HEK293 (cell line): Measurements from ENCODE around the gene MRPL51.

Source experiments
- EGR2 ChIP-seq: fragments of 450-650 bp; formaldehyde crosslinking; IDR thresholded peaks from 2 replicates; pipeline ENCODE4 v1.5.1; 2016; ENCODE audit warnings: low read depth, missing biosample characterization, missing genetic modification characterization
- ELK4 ChIP-seq: IDR thresholded peaks from 2 replicates; pipeline ENCODE4 v1.6.1; 2011; ENCODE audit warnings: mild to moderate bottlenecking, low read depth, low read length, borderline replicate concordance
- GFI1B ChIP-seq: fragments of 450-650 bp; formaldehyde crosslinking; IDR thresholded peaks from 2 replicates; pipeline ENCODE4 v1.5.1; 2016; ENCODE audit warnings: missing biosample characterization, missing genetic modification characterization
- INSM2 ChIP-seq: fragments of 450-650 bp; formaldehyde crosslinking; IDR thresholded peaks from 2 replicates; pipeline ENCODE4 v1.5.1; 2016; ENCODE audit warnings: missing biosample characterization, missing genetic modification characterization
- SP7 ChIP-seq: fragments of 450-650 bp; formaldehyde crosslinking; IDR thresholded peaks from 2 replicates; pipeline ENCODE4 v1.5.1; 2016; ENCODE audit warnings: missing biosample characterization, missing genetic modification characterization
- TRIM28 ChIP-seq: IDR thresholded peaks from 2 replicates; pipeline ENCODE4 v1.6.1; 2011; ENCODE audit warnings: low read length, control low read depth, borderline replicate concordance
- ZBTB1 ChIP-seq: fragments of 450-650 bp; formaldehyde crosslinking; IDR thresholded peaks from 2 replicates; pipeline ENCODE4 v1.5.1; 2016; ENCODE audit warnings: missing biosample characterization, missing genetic modification characterization
- ZBTB11 ChIP-seq: fragments of 450-650 bp; formaldehyde crosslinking; conservative IDR thresholded peaks from 2 replicates; pipeline ENCODE4 v1.5.1; 2016; ENCODE audit warnings: low read depth, missing biosample characterization, missing genetic modification characterization
- ZBTB26 ChIP-seq: fragments of 450-650 bp; formaldehyde crosslinking; optimal IDR thresholded peaks from 2 replicates; pipeline ENCODE3; 2016; ENCODE audit warnings: missing biosample characterization, mild to moderate bottlenecking, missing genetic modification characterization
- ZNF112 ChIP-seq: fragments of 450-650 bp; formaldehyde crosslinking; IDR thresholded peaks from 2 replicates; pipeline ENCODE4 v1.5.0; 2017; ENCODE audit warnings: missing biosample characterization, missing genetic modification characterization
- ZNF132 ChIP-seq: fragments of 450-650 bp; formaldehyde crosslinking; IDR thresholded peaks from 2 replicates; pipeline ENCODE4 v1.5.1; 2017; ENCODE audit warnings: missing biosample characterization, missing genetic modification characterization, borderline replicate concordance
- ZNF138 ChIP-seq: fragments of 450-650 bp; formaldehyde crosslinking; IDR thresholded peaks from 2 replicates; pipeline ENCODE4 v1.5.1; 2016; ENCODE audit warnings: missing biosample characterization, missing genetic modification characterization, borderline replicate concordance
- ZNF169 ChIP-seq: fragments of 450-650 bp; formaldehyde crosslinking; IDR thresholded peaks from 2 replicates; pipeline ENCODE4 v1.5.1; 2016; ENCODE audit warnings: missing biosample characterization, missing genetic modification characterization
- ZNF501 ChIP-seq: fragments of 450-650 bp; formaldehyde crosslinking; IDR thresholded peaks from 2 replicates; pipeline ENCODE4 v1.5.1; 2016; ENCODE audit warnings: missing biosample characterization, missing genetic modification characterization
- ZNF510 ChIP-seq: fragments of 450-650 bp; formaldehyde crosslinking; IDR thresholded peaks from 2 replicates; pipeline ENCODE4 v1.5.1; 2018; ENCODE audit warnings: mild to moderate bottlenecking, missing genetic modification characterization, missing biosample characterization; ENCODE audit not compliant: insufficient replicate concordance
- ZNF521 ChIP-seq: fragments of 450-650 bp; formaldehyde crosslinking; IDR thresholded peaks from 2 replicates; pipeline ENCODE4 v1.5.1; 2017; ENCODE audit warnings: missing biosample characterization, mild to moderate bottlenecking, missing genetic modification characterization
- ZNF529 ChIP-seq: fragments of 450-650 bp; formaldehyde crosslinking; IDR thresholded peaks from 2 replicates; pipeline ENCODE4 v1.5.1; 2017; ENCODE audit warnings: missing genetic modification characterization, missing biosample characterization; ENCODE audit not compliant: insufficient replicate concordance
- ZNF549 ChIP-seq: fragments of 450-650 bp; IDR thresholded peaks from 2 replicates; pipeline ENCODE4 v1.5.1; 2018; ENCODE audit warnings: missing biosample characterization, missing genetic modification characterization, mild to moderate bottlenecking, inconsistent platforms, moderate library complexity
- ZNF571 ChIP-seq: fragments of 450-650 bp; formaldehyde crosslinking; IDR thresholded peaks from 2 replicates; pipeline ENCODE4 v1.5.0; 2017; ENCODE audit warnings: missing biosample characterization, missing genetic modification characterization
- ZNF585B ChIP-seq: fragments of 450-650 bp; formaldehyde crosslinking; IDR thresholded peaks from 2 replicates; pipeline ENCODE4 v1.5.1; 2016; ENCODE audit warnings: missing biosample characterization, missing genetic modification characterization
- ZNF596 ChIP-seq: fragments of 450-650 bp; IDR thresholded peaks from 2 replicates; pipeline ENCODE4 v1.5.0; 2018; ENCODE audit warnings: missing biosample characterization, mild to moderate bottlenecking, missing genetic modification characterization, moderate library complexity
- ZNF600 ChIP-seq: fragments of 450-650 bp; formaldehyde crosslinking; IDR thresholded peaks from 2 replicates; pipeline ENCODE4 v1.5.1; 2016; ENCODE audit warnings: missing biosample characterization, missing genetic modification characterization
- ZNF624 ChIP-seq: fragments of 450-650 bp; formaldehyde crosslinking; IDR thresholded peaks from 2 replicates; pipeline ENCODE4 v1.5.1; 2017; ENCODE audit warnings: missing biosample characterization, missing genetic modification characterization
- ZNF670 ChIP-seq: fragments of 450-650 bp; formaldehyde crosslinking; IDR thresholded peaks from 2 replicates; pipeline ENCODE4 v1.5.1; 2016; ENCODE audit warnings: missing biosample characterization, missing genetic modification characterization, low read depth
- ZNF768 ChIP-seq: fragments of 450-650 bp; formaldehyde crosslinking; IDR thresholded peaks from 2 replicates; pipeline ENCODE4 v1.5.1; 2018; ENCODE audit warnings: missing biosample characterization, mild to moderate bottlenecking, missing genetic modification characterization
- ZNF785 ChIP-seq: fragments of 450-650 bp; formaldehyde crosslinking; IDR thresholded peaks from 2 replicates; pipeline ENCODE4 v1.5.1; 2016; ENCODE audit warnings: missing biosample characterization, missing genetic modification characterization
- ZSCAN18 ChIP-seq: fragments of 450-650 bp; formaldehyde crosslinking; IDR thresholded peaks from 2 replicates; pipeline ENCODE4 v1.5.1; 2016; ENCODE audit warnings: missing biosample characterization, missing genetic modification characterization

Gene MRPL51

GRCh38 chr12:6470375-6471163 lies 22.5 kb downstream of the MRPL51 start, which contains the start of gene VAMP1 (continued):
- no peak for TF ChIP-seq ZNF138 (tag by site-specific recombination)
- no peak for TF ChIP-seq ZNF549 (tag by site-specific recombination)
- TF ChIP-seq ZNF785: 0 out of 2 replicates have a peak, but pooled peaks have one; percentile 20
- TF ChIP-seq ZNF501 (tag by site-specific recombination): peak; percentile 97
- TF ChIP-seq ZNF521 (tag by site-specific recombination): no peak
- no peak for TF ChIP-seq ZNF571
- no peak for TF ChIP-seq ZSCAN18 (tag by site-specific recombination)
- TF ChIP-seq ZBTB11 (tag by site-specific recombination): peak; percentile 16; the same call in 1 of the 2 replicates
- 0 out of 2 replicates have a peak, but pooled peaks have one; percentile 20 for TF ChIP-seq ZBTB1 (tag by site-specific recombination)
- no peak; the same call in 1 of the 2 replicates for TF ChIP-seq ZNF585B (tag by site-specific recombination)
- no peak for TF ChIP-seq ZNF529
- peak; percentile 50; the same call in 1 of the 2 replicates for TF ChIP-seq GFI1B (tag by site-specific recombination)
- TF ChIP-seq ZBTB26 (tag by site-specific recombination): peak; percentile 93
- peak; percentile 75; the same call in 1 of the 2 replicates for TF ChIP-seq TRIM28
- no peak for TF ChIP-seq ZNF596
- TF ChIP-seq ZNF600 (tag by site-specific recombination): peak; percentile 86
- no peak; the same call in 1 of the 2 replicates for TF ChIP-seq EGR2 (tag by site-specific recombination)
- TF ChIP-seq ZNF768 (tag by site-specific recombination): no peak
- no peak for TF ChIP-seq ZNF169 (tag by site-specific recombination)
- no peak for TF ChIP-seq ZNF132 (tag by site-specific recombination)
- TF ChIP-seq ZNF670 (tag by site-specific recombination): no peak
- no peak for TF ChIP-seq ELK4
- TF ChIP-seq INSM2 (tag by site-specific recombination): peak; percentile 89
- peak; percentile 80 for TF ChIP-seq SP7 (tag by site-specific recombination)
- TF ChIP-seq ZNF112: no peak
- TF ChIP-seq ZNF510 (tag by site-specific recombination): no peak
- TF ChIP-seq ZNF624 (tag by site-specific recombination): no peak
